Measurements from ENCODE around the gene SNTG2. TPM values are rescaled to one million over a fixed set of nuclear protein-coding genes. Genes with fewer than 3 reads are reported as not detected.

SNTG2 gene
- total RNA-seq, 4 donors from 2014 or later = 1.7 to 5.9 (median 2.0) TPM; not detected in 1

DNA sequence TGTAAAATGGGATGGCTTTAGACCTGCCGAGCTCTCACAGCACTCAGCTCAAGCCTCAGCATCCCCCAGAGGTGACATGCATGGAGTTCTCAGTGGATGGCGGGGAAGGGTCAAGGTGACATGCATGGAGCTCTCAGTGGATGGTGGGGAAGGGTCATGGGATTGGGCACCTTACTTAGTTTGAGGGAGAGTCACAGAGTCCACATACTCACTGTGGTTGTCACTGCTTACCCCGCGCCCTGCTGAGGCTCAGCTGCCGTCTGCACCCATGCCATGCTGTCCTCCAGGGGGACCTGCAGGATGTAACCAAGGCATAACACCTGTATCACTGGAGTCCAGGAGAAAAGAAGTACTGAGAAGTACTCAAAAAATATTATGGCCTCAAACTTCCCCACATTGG, 350.4 kb downstream of the SNTG2 start:
- TF ChIP-seq, protein P1, sequence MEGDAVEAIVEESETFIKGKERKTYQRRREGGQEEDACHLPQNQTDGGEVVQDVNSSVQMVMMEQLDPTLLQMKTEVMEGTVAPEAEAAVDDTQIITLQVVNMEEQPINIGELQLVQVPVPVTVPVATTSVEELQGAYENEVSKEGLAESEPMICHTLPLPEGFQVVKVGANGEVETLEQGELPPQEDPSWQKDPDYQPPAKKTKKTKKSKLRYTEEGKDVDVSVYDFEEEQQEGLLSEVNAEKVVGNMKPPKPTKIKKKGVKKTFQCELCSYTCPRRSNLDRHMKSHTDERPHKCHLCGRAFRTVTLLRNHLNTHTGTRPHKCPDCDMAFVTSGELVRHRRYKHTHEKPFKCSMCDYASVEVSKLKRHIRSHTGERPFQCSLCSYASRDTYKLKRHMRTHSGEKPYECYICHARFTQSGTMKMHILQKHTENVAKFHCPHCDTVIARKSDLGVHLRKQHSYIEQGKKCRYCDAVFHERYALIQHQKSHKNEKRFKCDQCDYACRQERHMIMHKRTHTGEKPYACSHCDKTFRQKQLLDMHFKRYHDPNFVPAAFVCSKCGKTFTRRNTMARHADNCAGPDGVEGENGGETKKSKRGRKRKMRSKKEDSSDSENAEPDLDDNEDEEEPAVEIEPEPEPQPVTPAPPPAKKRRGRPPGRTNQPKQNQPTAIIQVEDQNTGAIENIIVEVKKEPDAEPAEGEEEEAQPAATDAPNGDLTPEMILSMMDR (IDR thresholded peaks at IDR 0.05) = no peak
- no peak for TF ChIP-seq POLR2A (IDR thresholded peaks at IDR 0.05)
- DNase-seq = no peak
- intact Hi-C loops (cut with DNase I) = no loop called here
- Histone ChIP-seq H3K4me1 (no peaks in the 10 kb centered on the region), H3K27ac (no peak overlapping the region), H3K4me3 (no peak overlapping the region), H3K36me3 (no peaks in the 10 kb centered on the region), H3K27me3 (no peaks in the 10 kb centered on the region), H3K9me3 (no peaks in the 10 kb centered on the region)
- 85 to 86% methylated on average over 2 to 5 of the region's 5 CpGs for WGBS, 2 donors

DNA sequence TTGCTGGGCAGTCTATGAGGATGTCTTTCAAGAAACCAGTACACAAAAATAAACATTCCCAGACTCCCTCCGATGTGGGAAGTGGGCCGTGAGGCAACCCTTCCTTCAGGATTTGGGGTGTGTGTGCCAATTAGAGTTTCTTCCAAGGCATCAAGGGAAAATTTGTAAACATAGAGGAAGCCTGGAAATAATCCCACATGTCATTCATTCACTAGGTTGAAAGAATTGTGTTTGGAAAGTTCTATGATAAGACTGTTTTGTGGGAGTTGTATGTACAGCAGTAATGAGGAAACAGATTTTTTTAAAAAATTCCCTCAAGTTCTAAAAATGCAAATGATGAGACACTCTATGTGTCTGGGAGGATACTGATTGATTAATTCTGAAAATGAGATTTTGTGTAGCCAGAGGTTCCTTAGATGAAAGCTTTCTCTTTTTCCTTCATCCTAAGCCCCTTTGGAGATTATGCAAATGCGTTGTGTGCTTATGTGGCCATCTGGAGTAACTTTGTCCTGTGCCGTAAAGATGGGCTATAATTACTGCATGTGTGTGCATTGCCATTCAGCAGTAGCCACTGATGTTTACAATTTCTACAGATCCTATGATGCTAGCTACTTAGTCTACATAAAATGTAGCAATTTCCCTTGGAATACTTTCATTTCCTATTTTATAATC, 354.8 kb downstream of the SNTG2 start:
- Histone ChIP-seq H3K36me3 (no peaks in the 10 kb centered on the region), H3K4me3 (no peak overlapping the region), H3K4me1 (no peaks in the 10 kb centered on the region), H3K9me3 (no peaks in the 10 kb centered on the region), H3K27me3 (no peaks in the 10 kb centered on the region), H3K27ac (no peak overlapping the region)
- 62 to 68% methylated on average over 4 of the region's 4 CpGs for WGBS, 2 donors
- intact Hi-C loops (cut with DNase I) = no loop called here
- no peak for DNase-seq
- TF ChIP-seq POLR2A (IDR thresholded peaks at IDR 0.05) = no peak
- TF ChIP-seq, protein P1 (IDR thresholded peaks at IDR 0.05) = no peak

DNA sequence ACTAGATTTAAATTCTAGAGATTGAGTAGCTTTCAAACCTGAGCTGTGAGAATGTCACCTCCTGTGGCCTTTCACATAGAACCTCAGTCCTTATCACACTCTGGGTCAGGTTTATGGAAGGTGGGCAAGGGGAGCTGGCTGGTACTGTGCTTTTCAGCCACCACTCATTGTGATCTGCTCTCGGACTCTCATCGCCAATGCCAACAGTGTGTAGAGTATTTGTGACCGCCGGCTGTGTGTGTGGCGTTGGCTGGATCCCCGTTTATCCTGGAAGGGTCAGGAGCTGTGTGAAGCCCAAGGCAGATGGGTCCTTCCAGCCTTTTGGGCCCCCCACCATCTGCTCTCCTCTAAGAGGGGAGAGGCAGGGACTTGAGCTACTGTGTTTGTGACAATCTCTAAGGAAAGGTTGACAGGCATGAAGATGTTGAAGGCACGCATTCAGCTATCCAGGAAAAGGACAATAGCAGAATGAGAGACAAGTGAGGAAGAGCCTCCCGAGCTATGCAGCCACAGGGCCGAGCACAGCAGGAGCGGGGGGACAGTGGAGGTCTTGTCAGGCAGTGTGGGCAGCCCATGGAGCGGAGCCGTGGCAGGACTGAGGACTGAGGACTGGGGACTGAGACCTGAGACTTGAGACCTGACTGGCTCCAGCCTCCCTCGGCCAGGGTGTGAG, 355.5 kb downstream of the SNTG2 start:
- WGBS, 2 donors = 78 to 86% methylated on average over 11 of the region's 13 CpGs
- intact Hi-C loops (cut with DNase I) = no loop called here
- Histone ChIP-seq H3K4me1 (no peaks in the 10 kb centered on the region), H3K27me3 (no peaks in the 10 kb centered on the region), H3K4me3 (no peak overlapping the region), H3K9me3 (no peaks in the 10 kb centered on the region), H3K36me3 (no peaks in the 10 kb centered on the region), H3K27ac (no peak overlapping the region)
- DNase-seq = no peak
- TF ChIP-seq, protein P1 (IDR thresholded peaks at IDR 0.05) = no peak
- TF ChIP-seq POLR2A (IDR thresholded peaks at IDR 0.05) = no peak

DNA sequence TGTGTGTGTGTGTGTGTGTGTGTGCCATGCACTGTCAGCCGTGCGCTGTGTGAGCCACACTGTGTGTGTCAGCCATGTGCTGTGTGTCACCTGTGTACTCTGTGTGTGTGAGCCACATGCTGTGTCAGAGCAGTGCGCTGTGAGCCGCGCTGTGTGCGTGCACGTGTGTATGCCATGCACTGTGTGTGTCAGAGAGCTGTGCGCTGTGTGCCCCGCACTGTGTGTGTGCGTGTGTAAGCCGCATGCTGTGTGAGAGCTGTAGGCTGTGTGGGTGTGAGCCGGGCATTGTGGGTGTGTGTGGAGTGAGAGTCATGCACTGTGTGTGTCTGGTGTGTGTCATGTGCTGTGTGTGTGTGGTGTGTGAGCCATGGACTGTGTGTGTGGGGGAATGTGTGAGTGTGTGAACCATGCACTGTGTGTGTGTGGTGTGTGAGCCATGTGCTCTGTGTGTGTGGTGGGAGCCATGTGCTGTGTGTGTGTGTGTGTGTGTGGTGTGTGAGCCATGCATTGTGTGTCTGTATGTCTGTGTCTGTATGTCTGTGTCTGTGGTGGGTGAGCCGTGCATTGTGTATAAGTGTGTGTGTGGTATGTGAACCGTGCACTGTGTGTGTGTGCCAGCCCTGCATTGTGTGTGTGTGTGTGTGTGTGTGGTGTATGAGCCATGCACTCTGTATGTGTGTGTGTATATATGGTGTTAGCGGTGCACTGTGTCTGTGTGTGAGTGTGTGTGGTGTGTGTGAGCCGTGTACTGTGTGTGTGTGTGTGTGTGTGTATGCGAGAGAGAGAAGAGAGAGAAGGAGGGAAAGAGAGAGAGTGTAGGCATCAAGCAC, 356.3 kb downstream of the SNTG2 start:
- Histone ChIP-seq H3K4me1 (no peaks in the 10 kb centered on the region), H3K4me3 (no peak overlapping the region), H3K27me3 (no peaks in the 10 kb centered on the region), H3K9me3 (no peaks in the 10 kb centered on the region), H3K27ac (no peak overlapping the region), H3K36me3 (no peaks in the 10 kb centered on the region)
- intact Hi-C loops (cut with DNase I) = no loop called here
- TF ChIP-seq, protein P1 (IDR thresholded peaks at IDR 0.05) = no peak
- WGBS, 2 donors = 78 to 84% methylated on average over 6 to 17 of the region's 17 CpGs
- no peak for DNase-seq

DNA sequence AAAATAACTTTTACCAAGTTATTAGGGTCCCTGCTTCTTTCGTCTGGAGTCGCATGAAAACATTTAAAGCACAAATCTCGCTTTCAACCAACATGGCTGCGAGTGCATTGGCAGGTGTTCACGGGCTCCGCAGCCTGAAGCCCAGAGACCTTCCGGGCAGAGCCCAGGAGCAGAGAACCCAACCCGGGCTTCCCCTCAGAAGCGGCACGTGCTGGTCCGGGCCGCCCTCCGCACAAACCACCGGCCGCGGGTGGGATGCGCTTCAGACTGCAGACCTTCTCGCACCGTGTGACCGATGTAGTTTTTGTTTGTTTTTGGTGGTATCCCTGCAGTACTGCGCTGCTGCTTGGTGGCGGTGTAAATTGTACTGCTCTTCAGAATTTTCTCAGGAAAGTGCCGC, 357.0 kb downstream of the SNTG2 start:
- no peaks in the 10 kb centered on the region for H3K4me1 ChIP-seq
- H3K27me3 ChIP-seq = no peaks in the 10 kb centered on the region
- H3K9me3 ChIP-seq = no peaks in the 10 kb centered on the region
- H3K4me3 ChIP-seq = no peak overlapping the region
- no peak for DNase-seq
- H3K36me3 ChIP-seq = no peaks in the 10 kb centered on the region
- intact Hi-C loops (cut with DNase I) = no loop called here
- WGBS, 2 donors = 96 to 98% methylated on average over 5 to 21 of the region's 23 CpGs
- TF ChIP-seq POLR2A (IDR thresholded peaks at IDR 0.05) = no peak
- TF ChIP-seq, protein P1 (IDR thresholded peaks at IDR 0.05) = no peak
- no peak overlapping the region for H3K27ac ChIP-seq

Data from esophagus squamous epithelium (tissue), 5 donors.